NCI-H2196 (cell line): ENCODE results near the gene FBRSL1.
"Not testable (repeated sequence)": the region's sequence is repeated elsewhere in the genome, so short reads cannot be mapped to it uniquely, and the experiment has no call there.

Experiments used
- DNase-seq: peaks from one replicate; lab custom pipeline; 2025; ENCODE audit not compliant: unreplicated experiment; lab: John Stamatoyannopoulos, UW

FBRSL1 gene

GRCh38 chr12:132470397-132470796 is 19.6 kb upstream of the FBRSL1 start:
- no peak for DNase-seq

GRCh38 chr12:132471011-132471857 is 18.7 kb upstream of the FBRSL1 start:
- DNase-seq = no peak

GRCh38 chr12:132471858-132472255 is 18.1 kb upstream of the FBRSL1 start:
- no peak for DNase-seq

DNA sequence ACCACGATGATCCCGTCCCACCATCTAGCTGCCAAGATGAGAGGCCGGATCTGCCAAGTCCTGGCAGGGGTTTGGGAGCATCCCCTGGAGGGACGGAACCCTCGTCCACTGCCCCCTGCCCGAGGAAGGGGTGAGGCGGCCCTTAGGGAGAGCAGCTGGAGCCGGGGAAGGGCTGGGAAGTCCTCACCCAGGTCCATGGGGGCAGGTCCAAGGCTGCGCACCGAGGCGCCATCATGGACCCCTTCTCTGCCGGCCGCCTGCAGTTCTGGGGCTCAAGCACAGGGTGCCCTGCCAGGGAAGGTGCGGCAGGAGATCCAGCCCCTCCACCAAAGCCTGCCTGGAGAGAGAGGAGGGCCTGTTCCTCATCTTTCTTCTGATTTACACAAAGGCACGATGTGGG is 17.6 kb upstream of the FBRSL1 start:
- no peak for DNase-seq

- DNase-seq = no peak
Measured at GRCh38 chr12:132474237-132474741, 15.7 kb upstream of the FBRSL1 start.

- DNase-seq = not testable (repeated sequence)
Measured at GRCh38 chr12:132474799-132475303, 15.1 kb upstream of the FBRSL1 start.

- DNase-seq = no peak
Measured at GRCh38 chr12:132475304-132476037, 14.5 kb upstream of the FBRSL1 start.

- no peak for DNase-seq
Measured at GRCh38 chr12:132476038-132476414, 13.9 kb upstream of the FBRSL1 start.

GRCh38 chr12:132476421-132476820 is 13.5 kb upstream of the FBRSL1 start:
- no peak for DNase-seq

- DNase-seq = no peak
Measured at GRCh38 chr12:132477017-132477702, 12.8 kb upstream of the FBRSL1 start.

- no peak for DNase-seq
Measured at GRCh38 chr12:132477703-132478432, 12.1 kb upstream of the FBRSL1 start.

DNA sequence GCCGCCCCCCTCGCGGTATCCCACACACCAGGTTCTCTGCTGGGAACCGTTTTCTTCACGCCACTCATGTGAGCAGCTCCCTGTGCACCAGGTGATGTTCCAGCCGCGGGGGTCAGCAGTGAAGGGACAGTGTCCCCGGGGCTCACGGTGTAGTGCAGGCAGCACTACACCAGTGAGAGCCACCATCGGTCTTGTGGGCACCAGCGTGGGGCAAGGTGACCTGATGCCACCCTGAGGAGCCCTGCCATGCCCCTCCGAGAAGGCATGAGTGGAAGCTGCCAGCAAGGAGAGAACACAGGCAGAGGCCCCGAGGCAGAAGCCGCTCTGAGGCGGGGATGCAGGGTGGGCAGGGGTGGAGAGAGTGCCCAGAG is 11.5 kb upstream of the FBRSL1 start:
- DNase-seq = no peak

DNA sequence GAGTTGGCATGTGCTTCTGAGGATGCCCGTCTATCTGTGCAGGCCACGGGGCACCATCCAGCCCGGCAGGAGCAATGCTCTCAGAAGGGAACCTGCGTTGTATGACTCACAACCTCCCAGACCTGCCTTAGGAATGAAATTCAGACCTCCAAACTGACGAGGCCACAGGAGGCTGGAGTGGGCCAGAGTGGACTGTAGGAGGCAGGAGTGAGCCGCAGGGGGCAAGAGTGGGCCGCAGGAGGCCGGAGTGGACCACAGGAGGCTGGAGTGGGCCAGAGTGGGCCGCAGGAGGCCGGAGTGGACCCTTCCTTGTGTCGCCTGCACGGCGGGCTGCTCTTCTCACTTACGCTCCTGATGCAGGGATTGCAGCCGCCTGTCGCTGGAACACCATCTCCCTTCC is 11.1 kb upstream of the FBRSL1 start:
- DNase-seq = no peak

GRCh38 chr12:132479291-132479690 is 10.7 kb upstream of the FBRSL1 start:
- DNase-seq = no peak

DNA sequence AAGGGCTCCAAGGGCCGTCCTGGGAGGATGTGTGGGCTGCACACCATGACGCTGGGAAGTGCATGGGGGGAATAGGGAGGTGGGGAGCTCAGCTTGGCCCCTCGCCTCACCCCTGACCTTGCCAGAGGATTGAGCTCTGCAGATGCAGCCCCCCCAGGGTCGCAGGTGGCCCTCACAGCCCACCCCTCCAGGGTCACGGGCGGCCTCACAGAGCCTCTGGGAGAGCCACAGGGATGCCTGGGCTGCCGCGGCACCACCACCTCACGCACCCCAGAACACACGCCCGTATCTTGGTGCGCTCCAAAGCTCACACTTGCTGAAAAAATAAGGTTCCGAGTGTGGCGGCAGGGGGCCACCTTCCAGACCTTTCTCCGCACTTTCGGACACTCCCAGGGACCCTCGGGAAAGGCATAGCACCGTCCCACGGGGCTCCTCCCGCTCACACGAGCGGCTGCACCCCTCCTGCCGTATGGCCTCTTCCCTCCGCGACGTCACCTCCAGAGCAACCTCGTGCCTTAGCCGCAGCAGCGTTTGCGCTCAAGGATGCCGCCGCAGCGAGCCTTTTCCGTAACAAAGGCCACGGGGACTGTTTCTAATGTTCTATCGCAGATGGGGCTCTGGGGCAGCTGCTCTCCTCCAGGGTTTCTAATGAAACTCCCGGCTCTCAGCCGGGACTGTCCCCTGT is 9.9 kb upstream of the FBRSL1 start:
- DNase-seq = no peak

GRCh38 chr12:132480623-132481132 is 9.3 kb upstream of the FBRSL1 start:
- DNase-seq = no peak

GRCh38 chr12:132481345-132481744 is 8.6 kb upstream of the FBRSL1 start:
- DNase-seq = no peak

GRCh38 chr12:132481771-132482745 is 7.9 kb upstream of the FBRSL1 start:
- no peak for DNase-seq

GRCh38 chr12:132482771-132483170 is 7.2 kb upstream of the FBRSL1 start:
- no peak for DNase-seq
